CD8-positive, alpha-beta memory T cell (primary cell): ENCODE results near the gene MYMX. TPM values are rescaled to one million over a fixed set of nuclear protein-coding genes. Genes with fewer than 3 reads are reported as not detected.
A peak's percentile ranks its signal among the peaks of the same experiment; 100 is the strongest.

Experiments used
- CTCF ChIA-PET: fragments of 350-600 bp; sonication (Branson Sonifier 250); formaldehyde crosslinking; loops from one replicate; lab custom pipeline; 2021; ENCODE audit warnings: antibody characterized with exemption; lab: Charles Lee
- POLR2A ChIA-PET: fragments of 350-600 bp; sonication (Branson Sonifier 250); formaldehyde crosslinking; loops from one replicate; lab custom pipeline; 2021; ENCODE audit warnings: antibody characterized with exemption; lab: Charles Lee
- DNase-seq, 5 donors: peaks; one replicate each; pipeline versions ENCODE4 v3.0.0 to v3.0.0-alpha.2; 2020 to 2022; ENCODE audit warnings: mixed read lengths in 1 of 5
- H3K27ac ChIP-seq: one replicate; pipeline ENCODE4 v1.7.0; 2013; ENCODE audit warnings: low read depth, mild to moderate bottlenecking, low read length, moderate library complexity
- H3K27me3 ChIP-seq: 2 replicates; pipeline ENCODE4 v1.7.0; 2013; ENCODE audit warnings: low read length, mild to moderate bottlenecking; ENCODE audit not compliant: insufficient read depth, poor library complexity, severe bottlenecking
- H3K36me3 ChIP-seq: 2 replicates; pipeline ENCODE4 v1.7.0; 2013; ENCODE audit warnings: mild to moderate bottlenecking, low read length, moderate library complexity; ENCODE audit not compliant: insufficient read depth
- H3K4me1 ChIP-seq: 2 replicates; pipeline ENCODE4 v1.7.0; 2013; ENCODE audit warnings: mild to moderate bottlenecking, low read length, moderate library complexity; ENCODE audit not compliant: insufficient read depth
- H3K4me3 ChIP-seq: 2 replicates; pipeline ENCODE4 v1.7.0; 2013; ENCODE audit warnings: mild to moderate bottlenecking, low read length
- H3K9me3 ChIP-seq: 2 replicates; pipeline ENCODE4 v1.7.0; 2013; ENCODE audit warnings: mild to moderate bottlenecking, low read length
- H3K27ac Mint-ChIP-seq, 8 donors: one replicate each; pipeline ENCODE4 v1.8.0; 2020 to 2021; ENCODE audit warnings: mixed read lengths in 8 of 8, mild to moderate bottlenecking in 6 of 8, inconsistent platforms in 3 of 8, moderate library complexity in 3 of 8
- H3K27me3 Mint-ChIP-seq, 2 donors: one replicate each; pipeline ENCODE4 v1.8.0; 2020 to 2021; ENCODE audit warnings: mixed read lengths in 2 of 2, mild to moderate bottlenecking in 1 of 2, moderate library complexity in 1 of 2
- H3K36me3 Mint-ChIP-seq, 3 donors: one replicate each; pipeline ENCODE4 v1.8.0; 2020 to 2021; ENCODE audit warnings: mixed read lengths in 3 of 3, inconsistent platforms in 1 of 3, mild to moderate bottlenecking in 1 of 3
- H3K4me1 Mint-ChIP-seq, 3 donors: one replicate each; pipeline ENCODE4 v1.8.0; 2020 to 2021; ENCODE audit warnings: mixed read lengths in 3 of 3, inconsistent platforms in 1 of 3, mild to moderate bottlenecking in 1 of 3
- H3K4me3 Mint-ChIP-seq, 7 donors: one replicate each; pipeline ENCODE4 v1.8.0; 2020 to 2021; ENCODE audit warnings: mixed read lengths in 7 of 7, mild to moderate bottlenecking in 6 of 7, moderate library complexity in 4 of 7, inconsistent platforms in 2 of 7
- H3K9me3 Mint-ChIP-seq, 5 donors: one replicate each; pipeline ENCODE4 v1.8.0; 2020 to 2022; ENCODE audit warnings: mixed read lengths in 5 of 5, mild to moderate bottlenecking in 3 of 5, moderate library complexity in 2 of 5, inconsistent platforms in 1 of 5
- polyA plus RNA-seq: library from polyadenylated mRNA; unstranded; fragments of 300-500 nt; fragmentation: Illumina TruSeq; gene quantifications from one replicate; pipeline ENCODE4 v1.2.3, GENCODE V29; 2021
- total RNA-seq, 2 experiments: library from RNA; stranded (reverse); gene quantifications; one replicate each; pipeline ENCODE4 v1.2.3, GENCODE V29; 2021

The MYMX gene
- total RNA-seq (not detected), polyA plus RNA-seq (not detected)

GRCh38 chr6:44216677-44217331 lies at the start of gene MYMX:
Gene MYMX (plus strand): TSS chr6:44216926. CDS start chr6:44217472, 546 bp downstream.
- Mint-ChIP-seq H3K27ac (no peak within 1 kb of the TSS), H3K36me3 (no peaks in the 10 kb centered on the region), H3K27me3 (peaks cover 12 to 24% of the 10 kb centered on the region in 2 donors), H3K4me3 (peak within 1 kb of the TSS in 1 of 7 donors; percentile 15), H3K9me3 (no peaks in the 10 kb centered on the region), H3K4me1 (peaks cover 0 to 8% (median 3%) of the 10 kb centered on the region in 3 donors)
- CTCF ChIA-PET, result interaction anchor here (0.6 to 0.7 kb wide), 2 partner anchors 15 to 40 kb away, joined by 3 read pairs; no protein-coding TSS in a partner anchor
- peaks cover 2% of the 10 kb centered on the region for H3K4me1 ChIP-seq
- no peak for DNase-seq
- H3K9me3 ChIP-seq, result no peaks in the 10 kb centered on the region
- H3K36me3 ChIP-seq, result no peaks in the 10 kb centered on the region
- H3K4me3 ChIP-seq, result no peak within 1 kb of the TSS
- POLR2A ChIA-PET, result no interaction called here
- no peak within 1 kb of the TSS for H3K27ac ChIP-seq
- peaks cover 5% of the 10 kb centered on the region for H3K27me3 ChIP-seq

GRCh38 chr6:44167567-44167966 lies 49.2 kb upstream of the MYMX start:
- Mint-ChIP-seq H3K27ac (no peak overlapping the region), H3K36me3 (no peaks in the 10 kb centered on the region), H3K27me3 (peaks cover 29 to 47% of the 10 kb centered on the region in 2 donors), H3K4me3 (no peak overlapping the region), H3K4me1 (no peaks in the 10 kb centered on the region), H3K9me3 (no peaks in the 10 kb centered on the region)
- ChIA-PET POLR2A (no interaction called here), CTCF (no interaction called here)
- H3K27me3 ChIP-seq, result no peaks in the 10 kb centered on the region
- DNase-seq, result no peak
- no peaks in the 10 kb centered on the region for H3K4me1 ChIP-seq
- no peaks in the 10 kb centered on the region for H3K9me3 ChIP-seq
- no peaks in the 10 kb centered on the region for H3K36me3 ChIP-seq
- no peak overlapping the region for H3K4me3 ChIP-seq
- no peak overlapping the region for H3K27ac ChIP-seq

GRCh38 chr6:44169154-44169553 lies 47.6 kb upstream of the MYMX start:
- Mint-ChIP-seq H3K27me3 (peaks cover 23 to 39% of the 10 kb centered on the region in 2 donors), H3K4me3 (no peak overlapping the region)
- POLR2A ChIA-PET, result no interaction called here

GRCh38 chr6:44169886-44170570 lies 46.7 kb upstream of the MYMX start:
- no peak overlapping the region for H3K4me3 ChIP-seq
- no peak for DNase-seq
- H3K4me1 ChIP-seq, result no peaks in the 10 kb centered on the region
- H3K27ac Mint-ChIP-seq, result no peak overlapping the region
- no peaks in the 10 kb centered on the region for H3K9me3 ChIP-seq
- H3K36me3 ChIP-seq, result no peaks in the 10 kb centered on the region
- H3K36me3 Mint-ChIP-seq, result no peaks in the 10 kb centered on the region
- no peak overlapping the region for H3K4me3 Mint-ChIP-seq
- no peaks in the 10 kb centered on the region for H3K27me3 ChIP-seq
- POLR2A ChIA-PET, result no interaction called here
- no peaks in the 10 kb centered on the region for H3K9me3 Mint-ChIP-seq
- no peak overlapping the region for H3K27ac ChIP-seq
- CTCF ChIA-PET, result interaction anchor here (1.1 to 1.6 kb wide), 4 partner anchors 67 to 169 kb away, joined by 3 to 5 read pairs (median 4); partner anchors contain the start of gene SLC35B2
- H3K27me3 Mint-ChIP-seq, result peaks cover 23 to 33% of the 10 kb centered on the region in 2 donors
- H3K4me1 Mint-ChIP-seq, result no peaks in the 10 kb centered on the region

More at GRCh38 chr6:44169154-44169553, 47.6 kb upstream of the MYMX start:
- Mint-ChIP-seq H3K4me1 (no peaks in the 10 kb centered on the region), H3K9me3 (no peaks in the 10 kb centered on the region), H3K36me3 (no peaks in the 10 kb centered on the region), H3K27ac (no peak overlapping the region)
- no peaks in the 10 kb centered on the region for H3K27me3 ChIP-seq
- CTCF ChIA-PET, result interaction anchor here (1.1 to 1.6 kb wide), 6 partner anchors 68 to 170 kb away, joined by 3 to 5 read pairs (median 4); partner anchors contain the start of gene SLC35B2
- no peaks in the 10 kb centered on the region for H3K36me3 ChIP-seq
- no peak for DNase-seq
- H3K9me3 ChIP-seq, result no peaks in the 10 kb centered on the region
- no peak overlapping the region for H3K4me3 ChIP-seq
- H3K4me1 ChIP-seq, result no peaks in the 10 kb centered on the region
- H3K27ac ChIP-seq, result no peak overlapping the region

GRCh38 chr6:44171899-44172546 lies 44.7 kb upstream of the MYMX start:
- POLR2A ChIA-PET, result no interaction called here
- H3K36me3 Mint-ChIP-seq, result no peaks in the 10 kb centered on the region
- no peaks in the 10 kb centered on the region for H3K9me3 Mint-ChIP-seq
- Histone ChIP-seq H3K27ac (no peak overlapping the region), H3K4me1 (peaks cover 3% of the 10 kb centered on the region), H3K4me3 (no peak overlapping the region), H3K9me3 (no peaks in the 10 kb centered on the region), H3K36me3 (no peaks in the 10 kb centered on the region), H3K27me3 (no peaks in the 10 kb centered on the region)
- peaks cover 4 to 10% (median 6%) of the 10 kb centered on the region in 3 donors for H3K4me1 Mint-ChIP-seq
- no peak for DNase-seq
- no peak overlapping the region for H3K27ac Mint-ChIP-seq
- CTCF ChIA-PET, result interaction anchor here (0.9 to 2.3 kb wide), 14 partner anchors 11 to 284 kb away, joined by 3 to 11 read pairs (median 5); partner anchors contain the start of genes SLC29A1 and SLC35B2
- H3K4me3 Mint-ChIP-seq, result no peak overlapping the region
- peaks cover 12 to 16% of the 10 kb centered on the region in 2 donors for H3K27me3 Mint-ChIP-seq

- H3K4me3 Mint-ChIP-seq, result no peak overlapping the region
- Histone ChIP-seq H3K4me3 (no peak overlapping the region), H3K4me1 (peaks cover 3% of the 10 kb centered on the region), H3K27me3 (no peaks in the 10 kb centered on the region), H3K9me3 (no peaks in the 10 kb centered on the region), H3K27ac (no peak overlapping the region), H3K36me3 (no peaks in the 10 kb centered on the region)
- H3K36me3 Mint-ChIP-seq, result no peaks in the 10 kb centered on the region
- DNase-seq, result peak; percentile 48 to 80 (median 63)
- CTCF ChIA-PET, result interaction anchor here (0.8 to 2.3 kb wide), 23 partner anchors 10 to 505 kb away, joined by 3 to 11 read pairs (median 4); partner anchors contain the start of genes SLC29A1 and SLC35B2
- POLR2A ChIA-PET, result no interaction called here
- H3K27me3 Mint-ChIP-seq, result peaks cover 10 to 14% of the 10 kb centered on the region in 2 donors
- H3K27ac Mint-ChIP-seq, result peak overlapping the region in 2 of 8 donors; percentile 1 to 72
- peaks cover 8 to 14% (median 11%) of the 10 kb centered on the region in 3 donors for H3K4me1 Mint-ChIP-seq
- H3K9me3 Mint-ChIP-seq, result no peaks in the 10 kb centered on the region
Observed at GRCh38 chr6:44172731-44173500, 43.8 kb upstream of the MYMX start.

- no peak overlapping the region for H3K4me3 ChIP-seq
- Mint-ChIP-seq H3K4me3 (peak overlapping the region in 5 of 7 donors; percentile 42 to 64 (median 53)), H3K27me3 (peaks cover under 1 to 4% of the 10 kb centered on the region in 2 donors), H3K27ac (peak overlapping the region in 2 of 8 donors; percentile 73 to 79), H3K9me3 (no peaks in the 10 kb centered on the region), H3K36me3 (no peaks in the 10 kb centered on the region), H3K4me1 (peaks cover 8 to 14% (median 11%) of the 10 kb centered on the region in 3 donors)
- no peak overlapping the region for H3K27ac ChIP-seq
- no peaks in the 10 kb centered on the region for H3K27me3 ChIP-seq
- ChIA-PET CTCF (interaction anchor here (0.8 to 1.1 kb wide), 2 partner anchors 66 to 129 kb away, joined by 4 read pairs; no protein-coding TSS in a partner anchor), POLR2A (no interaction called here)
- no peaks in the 10 kb centered on the region for H3K36me3 ChIP-seq
- H3K9me3 ChIP-seq, result no peaks in the 10 kb centered on the region
- peaks cover 3% of the 10 kb centered on the region for H3K4me1 ChIP-seq
- DNase-seq, result no peak
Observed at GRCh38 chr6:44176130-44176761, 40.5 kb upstream of the MYMX start.
